Stomach (tissue), 4 donors: Measurements from ENCODE around the gene OCA2.

Source experiments
- EP300 ChIP-seq: sonication (generic); formaldehyde crosslinking; IDR thresholded peaks from one replicate; pipeline ENCODE4 v1.6.1; 2017; ENCODE audit warnings: antibody characterized with exemption
- POLR2A ChIP-seq, 4 donors: fragments of 450-650 bp; IDR thresholded peaks; one replicate each; pipeline ENCODE4 v1.6.1; 2016; ENCODE audit warnings: antibody characterized with exemption in 4 of 4, control low read depth in 2 of 4, mild to moderate bottlenecking in 1 of 4, moderate library complexity in 1 of 4
- POLR2AphosphoS5 ChIP-seq, 3 donors: sonication (generic); formaldehyde crosslinking; IDR thresholded peaks; one replicate each; pipeline ENCODE4 v1.6.1; 2016; ENCODE audit warnings: antibody characterized with exemption in 3 of 3
- TF ChIP-seq, protein P1 (sequence below), 7 experiments: fragments of 450-650 bp in 4 of 7; fragments of 200-600 bp in 3 of 7; sonication (generic) in 3 of 7; IDR thresholded peaks; one replicate each; pipeline ENCODE4 v1.5.1; 2016 to 2019; ENCODE audit warnings: antibody characterized with exemption in 7 of 7, control low read depth in 2 of 7, mild to moderate bottlenecking in 1 of 7

DNA sequence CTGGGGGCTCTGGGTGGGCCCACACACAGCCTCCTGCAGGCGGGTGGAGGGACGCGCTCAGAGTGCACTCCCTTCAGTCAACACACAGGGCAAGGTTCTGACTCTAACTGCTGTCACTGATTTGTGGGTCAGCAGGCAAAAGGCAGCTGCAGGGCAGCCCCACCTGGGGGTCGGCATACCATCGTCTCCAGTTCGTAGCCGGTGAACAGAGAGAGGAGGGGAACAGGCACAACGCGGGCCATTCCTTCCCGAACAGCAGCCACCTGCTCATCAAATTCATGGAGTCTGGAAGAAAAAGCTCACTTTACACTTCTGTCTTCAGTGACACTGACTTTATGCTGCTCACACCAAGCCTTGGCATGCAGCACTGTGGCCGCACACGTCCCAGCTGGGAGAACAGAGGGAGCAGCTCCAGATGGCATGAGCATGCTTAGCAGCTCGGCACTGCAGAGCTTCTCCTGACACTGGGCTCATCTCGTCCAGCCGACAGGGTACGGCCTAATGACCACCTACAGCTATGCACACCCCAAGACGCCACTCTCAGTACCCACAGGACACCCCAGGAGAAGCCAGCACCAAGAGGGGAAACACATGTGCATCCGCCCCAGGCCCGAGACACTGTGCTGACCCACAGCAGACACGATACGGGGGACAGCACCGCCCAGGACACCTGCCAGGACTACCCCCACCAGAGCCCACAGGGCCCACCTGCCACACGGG, 14.4 kb upstream of the OCA2 start:
- TF ChIP-seq, protein P1, sequence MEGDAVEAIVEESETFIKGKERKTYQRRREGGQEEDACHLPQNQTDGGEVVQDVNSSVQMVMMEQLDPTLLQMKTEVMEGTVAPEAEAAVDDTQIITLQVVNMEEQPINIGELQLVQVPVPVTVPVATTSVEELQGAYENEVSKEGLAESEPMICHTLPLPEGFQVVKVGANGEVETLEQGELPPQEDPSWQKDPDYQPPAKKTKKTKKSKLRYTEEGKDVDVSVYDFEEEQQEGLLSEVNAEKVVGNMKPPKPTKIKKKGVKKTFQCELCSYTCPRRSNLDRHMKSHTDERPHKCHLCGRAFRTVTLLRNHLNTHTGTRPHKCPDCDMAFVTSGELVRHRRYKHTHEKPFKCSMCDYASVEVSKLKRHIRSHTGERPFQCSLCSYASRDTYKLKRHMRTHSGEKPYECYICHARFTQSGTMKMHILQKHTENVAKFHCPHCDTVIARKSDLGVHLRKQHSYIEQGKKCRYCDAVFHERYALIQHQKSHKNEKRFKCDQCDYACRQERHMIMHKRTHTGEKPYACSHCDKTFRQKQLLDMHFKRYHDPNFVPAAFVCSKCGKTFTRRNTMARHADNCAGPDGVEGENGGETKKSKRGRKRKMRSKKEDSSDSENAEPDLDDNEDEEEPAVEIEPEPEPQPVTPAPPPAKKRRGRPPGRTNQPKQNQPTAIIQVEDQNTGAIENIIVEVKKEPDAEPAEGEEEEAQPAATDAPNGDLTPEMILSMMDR (IDR thresholded peaks at IDR 0.05) = no peak
- TF ChIP-seq POLR2AphosphoS5 (IDR thresholded peaks at IDR 0.05) (no peak), EP300 (no peak), POLR2A (IDR thresholded peaks at IDR 0.05) (no peak)
